Activated CD8-positive, alpha-beta memory T cell treated with anti-CD3 and anti-CD28 coated beads, Interleukin-2, amount 50 U/mL, for 1 hour (primary cell): Measurements from ENCODE around the gene DGKI.

Experiments used
- DNase-seq: peaks from one replicate; pipeline ENCODE4 v3.0.0-alpha.2; 2020; ENCODE audit errors: extremely low read depth

Gene DGKI

DNA sequence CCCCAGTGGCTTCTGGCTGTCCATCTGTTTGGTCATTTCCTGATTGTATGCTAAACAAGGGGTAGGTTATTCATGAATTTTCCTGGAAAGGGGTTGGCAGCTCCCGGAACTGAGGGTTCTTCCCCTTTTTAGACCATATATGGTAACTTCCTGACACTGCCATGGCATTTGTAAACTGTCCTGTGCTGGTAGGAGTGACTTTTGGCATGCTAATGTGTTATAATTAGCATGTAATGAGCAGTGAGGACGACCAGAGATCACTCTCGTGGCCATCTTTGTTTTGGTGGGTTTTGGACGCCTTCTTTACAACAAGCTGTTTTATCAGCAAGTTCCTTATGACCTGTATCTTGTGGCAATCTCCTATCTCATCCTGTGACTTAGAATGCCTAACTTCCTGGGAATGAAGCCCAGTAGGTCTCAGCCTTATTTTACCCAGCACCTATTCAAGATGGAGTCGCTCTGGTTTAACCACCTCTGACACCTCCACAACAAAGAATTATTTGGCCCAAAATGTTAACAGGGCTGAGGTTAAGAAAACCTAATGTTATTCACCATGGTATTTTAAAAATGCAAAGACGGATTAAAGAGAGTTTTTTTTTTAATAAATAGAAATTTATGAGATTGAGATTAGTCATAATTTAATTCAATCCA, 500.9 kb downstream of the DGKI start:
- DNase-seq, result no peak

DNA sequence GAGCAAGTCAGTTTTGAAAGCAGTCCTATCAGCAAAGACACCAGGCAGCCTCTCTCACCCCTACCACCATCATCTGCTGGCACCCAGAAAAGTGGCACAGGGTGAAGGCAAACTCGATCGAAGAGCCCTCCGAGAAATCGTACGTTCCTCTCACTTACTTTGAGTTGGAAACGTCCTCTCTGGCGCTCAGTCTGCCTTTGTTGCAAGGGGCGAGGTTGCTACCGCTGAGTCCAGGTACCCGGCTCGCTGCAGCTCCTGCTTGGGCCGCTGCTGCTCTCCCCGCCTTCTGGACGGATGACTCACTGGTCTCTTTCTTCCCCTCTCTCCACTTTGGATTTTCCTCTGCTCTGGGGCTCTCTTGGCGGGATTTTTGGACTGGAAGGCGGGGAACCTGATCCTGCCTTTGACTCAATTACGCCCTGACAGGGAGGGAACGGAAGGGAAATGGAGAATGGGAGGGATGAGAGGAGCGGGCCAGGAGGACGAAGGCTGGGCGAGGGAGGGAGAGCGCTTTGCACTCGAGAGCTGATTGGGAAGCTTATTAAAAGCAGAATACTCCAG, 503.4 kb downstream of the DGKI start, which contains the start of gene PTN:
Gene PTN, minus strand, starts transcription at position 453 of the 561 bp plus-strand sequence. CDS start 88,760 bp downstream, outside the sequence.
- DNase-seq, result no peak

DNA sequence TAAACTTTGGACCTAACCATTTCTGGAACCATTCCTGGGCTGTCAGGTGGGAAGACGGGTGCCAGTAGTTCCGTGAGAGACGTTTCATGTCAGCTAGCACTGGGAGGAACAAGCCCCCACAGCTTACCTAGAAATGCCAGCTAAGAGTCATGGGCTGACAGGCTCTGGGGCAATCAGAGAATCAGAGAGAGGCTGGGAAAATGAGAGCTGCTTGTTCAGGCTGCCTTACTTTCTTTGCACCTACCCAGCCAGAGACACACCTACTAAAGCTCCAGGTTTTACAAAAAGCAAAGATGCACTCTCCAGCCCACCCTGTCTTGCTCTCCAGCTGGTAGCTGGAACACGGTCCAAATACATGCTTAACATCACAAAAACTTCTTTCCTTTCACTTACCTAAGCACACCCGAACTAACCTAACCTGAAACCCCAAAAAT, 503.9 kb downstream of the DGKI start:
- no peak for DNase-seq

DNA sequence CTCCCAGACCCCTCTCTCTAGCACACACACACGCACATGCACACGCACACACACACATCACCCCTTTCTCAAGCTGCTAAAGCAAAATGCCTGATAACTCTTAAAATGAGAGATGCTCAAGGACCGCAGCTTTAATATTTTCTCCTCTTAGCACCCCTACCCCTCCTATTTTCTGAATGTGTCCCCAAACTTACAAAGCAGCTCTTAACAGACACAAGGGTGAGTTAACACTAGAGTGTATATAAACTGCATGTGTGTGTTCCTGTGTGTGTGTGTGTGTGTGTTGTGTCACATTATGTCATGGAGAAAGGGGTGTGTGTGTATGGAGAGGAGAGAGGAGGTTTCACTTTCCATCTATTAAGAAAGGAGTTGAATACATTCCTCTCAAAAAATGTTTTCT, 504.5 kb downstream of the DGKI start:
- DNase-seq, result no peak

DNA sequence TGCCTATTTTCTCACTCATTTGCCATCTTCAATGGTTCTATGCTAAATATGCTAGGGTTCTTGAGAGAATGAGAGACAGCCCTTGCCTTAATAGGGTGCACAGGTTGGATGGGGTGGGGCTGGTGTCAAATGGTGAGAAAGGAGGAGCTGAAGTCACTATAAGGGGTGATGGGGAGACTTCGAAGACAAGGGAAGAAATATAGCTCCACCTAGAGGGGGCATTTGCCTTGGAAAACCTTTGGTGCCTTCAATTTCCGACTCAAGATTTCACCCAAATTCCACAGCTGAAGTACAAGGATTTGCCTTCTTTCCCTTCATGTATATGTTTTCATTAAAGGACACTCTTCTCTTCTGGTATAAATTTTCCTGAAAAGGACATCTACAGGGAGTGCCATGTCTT, 508.9 kb downstream of the DGKI start:
- DNase-seq, result no peak

DNA sequence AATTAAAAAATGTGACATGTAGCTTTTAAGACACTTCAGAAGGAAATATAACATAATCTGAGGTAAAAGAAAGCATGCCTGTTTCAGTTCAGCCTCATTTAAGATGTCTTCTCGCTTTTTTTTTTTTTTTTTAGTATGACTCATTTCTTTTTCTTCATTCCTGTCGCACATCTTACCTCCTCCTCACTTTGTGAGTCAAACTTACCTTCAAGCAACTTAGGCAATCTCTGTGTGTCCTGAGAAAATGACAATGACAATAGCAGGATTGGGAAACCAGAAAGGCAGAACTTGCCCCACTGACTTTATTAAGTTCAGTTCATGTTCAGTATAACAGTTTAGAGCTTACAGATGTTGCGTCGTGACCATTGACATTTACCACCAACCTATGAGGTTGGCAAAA, 511.0 kb downstream of the DGKI start:
- DNase-seq, result no peak

DNA sequence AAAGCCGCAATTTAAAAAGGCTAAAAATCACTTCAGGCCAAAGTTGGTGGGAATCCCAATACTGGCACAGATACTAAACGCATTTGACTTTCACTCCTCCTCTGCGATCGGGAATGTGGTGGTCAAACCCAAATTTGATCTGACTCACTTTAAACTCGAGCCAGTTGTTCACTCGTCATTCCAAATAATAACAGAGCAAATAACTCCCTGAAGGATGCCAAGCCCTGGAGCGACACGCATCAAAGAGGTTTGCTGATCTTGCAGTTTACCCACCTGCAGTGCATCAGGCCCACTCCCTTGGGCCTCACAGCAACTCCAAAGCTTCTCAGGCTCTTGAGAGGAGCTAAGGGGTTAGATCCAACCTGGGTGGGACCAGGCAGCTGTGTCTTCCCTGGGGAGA, 515.4 kb downstream of the DGKI start:
- no peak for DNase-seq
